GM06990 (cell line): Measurements from ENCODE around the gene DNAJC5.

Experiments
- DNase-seq: peaks from one replicate; pipeline ENCODE4 v3.0.0-alpha.2; 2011; ENCODE audit not compliant: insufficient read length; ENCODE audit errors: extremely low read depth
- H3K27me3 ChIP-seq: replicated peaks from 2 replicates; pipeline ENCODE4 v1.6.0; 2011; ENCODE audit warnings: low read length; ENCODE audit not compliant: control insufficient read depth, insufficient read depth
- H3K36me3 ChIP-seq: 2 replicates; pipeline ENCODE4 v1.5.1; 2011; ENCODE audit warnings: low read length; ENCODE audit not compliant: control insufficient read depth, insufficient read depth
- H3K4me3 ChIP-seq: replicated peaks from 2 replicates; pipeline ENCODE4 v1.5.1; 2011; ENCODE audit warnings: low read depth, mild to moderate bottlenecking, control low read depth, low read length
- CTCF ChIP-seq: IDR thresholded peaks from 2 replicates; pipeline ENCODE4 v1.5.1; 2011; ENCODE audit warnings: low read length, control low read depth, mild to moderate bottlenecking, inconsistent platforms; ENCODE audit not compliant: insufficient read depth, poor library complexity, severe bottlenecking

Gene DNAJC5

GRCh38 chr20:63952210-63952535 lies 57.2 kb downstream of the DNAJC5 start:
- H3K4me3 ChIP-seq, result no peak overlapping the region
- no peak for TF ChIP-seq CTCF
- peaks cover 8% of the 10 kb centered on the region for H3K36me3 ChIP-seq
- H3K27me3 ChIP-seq, result no peaks in the 10 kb centered on the region
- DNase-seq, result no peak

- peaks cover 8% of the 10 kb centered on the region for H3K36me3 ChIP-seq
- no peaks in the 10 kb centered on the region for H3K27me3 ChIP-seq
- H3K4me3 ChIP-seq, result no peak overlapping the region
- no peak for DNase-seq
- no peak for TF ChIP-seq CTCF
These were observed 57.8 kb downstream of the DNAJC5 start for GRCh38 chr20:63952769-63953168.

- no peak overlapping the region; the same call in 1 of the 2 replicates for H3K4me3 ChIP-seq
These were observed 59.0 kb downstream of the DNAJC5 start for GRCh38 chr20:63953764-63954429.

GRCh38 chr20:63955281-63955826 lies 60.4 kb downstream of the DNAJC5 start:
- peak; percentile 64 for DNase-seq
- H3K4me3 ChIP-seq, result peak overlapping the region; percentile 97
- TF ChIP-seq CTCF, result peak; percentile 26
- peaks cover 9% of the 10 kb centered on the region for H3K36me3 ChIP-seq
- no peaks in the 10 kb centered on the region for H3K27me3 ChIP-seq

More at GRCh38 chr20:63953764-63954429, 59.0 kb downstream of the DNAJC5 start:
- no peak for TF ChIP-seq CTCF
- Histone ChIP-seq H3K36me3 (peaks cover 10% of the 10 kb centered on the region), H3K27me3 (no peaks in the 10 kb centered on the region)
- no peak for DNase-seq

- TF ChIP-seq CTCF, result no peak
- peak; percentile 93 for DNase-seq
- Histone ChIP-seq H3K36me3 (peaks cover 6% of the 10 kb centered on the region), H3K4me3 (peak within 1 kb of the TSS; percentile 97), H3K27me3 (no peaks in the 10 kb centered on the region)
These were observed 61.1 kb downstream of the DNAJC5 start, which contains the start of gene UCKL1 for GRCh38 chr20:63955827-63956663. UCKL1 (minus strand) TSS chr20:63956416; CDS start chr20:63956372, 44 bp downstream.
